Esophagus muscularis mucosa (tissue), 4 donors: Measurements from ENCODE around the gene TSPAN32. TPM values are rescaled to one million over a fixed set of nuclear protein-coding genes. Genes with fewer than 3 reads are reported as not detected.

Experiments
- DNase-seq: peaks from one replicate; pipeline ENCODE4 v3.0.0-alpha.2; 2017; ENCODE audit errors: extremely low spot score
- H3K27ac ChIP-seq, 4 donors: fragments of 200-600 bp; sonication (generic); replicated peaks in 1 of 4; 1 replicate in 3 of 4; 2 replicates in 1 of 4; pipeline ENCODE4 v1.5.1; 2016 to 2019; ENCODE audit warnings: mild to moderate bottlenecking in 1 of 4
- H3K27me3 ChIP-seq, 4 donors: fragments of 200-600 bp; sonication (generic); one replicate each; pipeline versions ENCODE4 v1.5.1 to v1.6.0; 2016 to 2019
- H3K36me3 ChIP-seq, 4 donors: fragments of 200-600 bp; sonication (generic); one replicate each; pipeline ENCODE4 v1.5.1; 2016 to 2019
- H3K4me1 ChIP-seq, 4 donors: fragments of 200-600 bp; sonication (generic); one replicate each; pipeline ENCODE4 v1.5.1; 2016 to 2019
- H3K4me3 ChIP-seq, 4 donors: fragments of 200-600 bp; sonication (generic); 1 replicate in 2 of 4; 2 replicates in 2 of 4; pipeline ENCODE4 v1.5.1; 2016 to 2019; ENCODE audit warnings: mild to moderate bottlenecking in 4 of 4, moderate library complexity in 1 of 4
- H3K9me3 ChIP-seq, 4 donors: fragments of 200-600 bp; sonication (generic); 1 replicate in 3 of 4; 2 replicates in 1 of 4; pipeline ENCODE4 v1.5.1; 2016 to 2019
- EP300 ChIP-seq: sonication (generic); formaldehyde crosslinking; IDR thresholded peaks from one replicate; pipeline ENCODE4 v1.6.1; 2017; ENCODE audit warnings: antibody characterized with exemption
- POLR2A ChIP-seq: fragments of 450-650 bp; IDR thresholded peaks from one replicate; pipeline ENCODE4 v1.6.1; 2017; ENCODE audit warnings: antibody characterized with exemption, moderate library complexity, mild to moderate bottlenecking, low read depth
- POLR2AphosphoS5 ChIP-seq, 2 donors: sonication (generic); formaldehyde crosslinking; IDR thresholded peaks; one replicate each; pipeline ENCODE4 v1.6.1; 2017; ENCODE audit warnings: antibody characterized with exemption in 2 of 2
- WGBS: methylation state at CpG from one replicate; pipeline ENCODE4 v1.1.5; 2018; 5-methylcytosine and 5-hydroxymethylcytosine counted together
- intact Hi-C: fragments of 100-400 bp; cut with DNase I; formaldehyde crosslinking; loops from one replicate; pipeline ENCODE4 v1.15.1; 2023
- total RNA-seq, 4 donors: library from RNA; depleted of rRNA; stranded (reverse); fragments of >200 nt; gene quantifications; one replicate each; pipeline versions ENCODE4 v1.1.0 to v1.2.1, GENCODE V29; 2016
- TF ChIP-seq, protein P1 (sequence below), 3 experiments: fragments of 200-600 bp in 2 of 3; fragments of 450-650 bp in 1 of 3; sonication (generic) in 2 of 3; IDR thresholded peaks; one replicate each; pipeline ENCODE4 v1.5.1; 2017 to 2019; ENCODE audit warnings: antibody characterized with exemption in 3 of 3, mild to moderate bottlenecking in 2 of 3, moderate library complexity in 1 of 3

The TSPAN32 gene
- total RNA-seq, 4 donors from 2014 or later = 0.52 to 3.5 (median 1.2) TPM; not detected in 1

DNA sequence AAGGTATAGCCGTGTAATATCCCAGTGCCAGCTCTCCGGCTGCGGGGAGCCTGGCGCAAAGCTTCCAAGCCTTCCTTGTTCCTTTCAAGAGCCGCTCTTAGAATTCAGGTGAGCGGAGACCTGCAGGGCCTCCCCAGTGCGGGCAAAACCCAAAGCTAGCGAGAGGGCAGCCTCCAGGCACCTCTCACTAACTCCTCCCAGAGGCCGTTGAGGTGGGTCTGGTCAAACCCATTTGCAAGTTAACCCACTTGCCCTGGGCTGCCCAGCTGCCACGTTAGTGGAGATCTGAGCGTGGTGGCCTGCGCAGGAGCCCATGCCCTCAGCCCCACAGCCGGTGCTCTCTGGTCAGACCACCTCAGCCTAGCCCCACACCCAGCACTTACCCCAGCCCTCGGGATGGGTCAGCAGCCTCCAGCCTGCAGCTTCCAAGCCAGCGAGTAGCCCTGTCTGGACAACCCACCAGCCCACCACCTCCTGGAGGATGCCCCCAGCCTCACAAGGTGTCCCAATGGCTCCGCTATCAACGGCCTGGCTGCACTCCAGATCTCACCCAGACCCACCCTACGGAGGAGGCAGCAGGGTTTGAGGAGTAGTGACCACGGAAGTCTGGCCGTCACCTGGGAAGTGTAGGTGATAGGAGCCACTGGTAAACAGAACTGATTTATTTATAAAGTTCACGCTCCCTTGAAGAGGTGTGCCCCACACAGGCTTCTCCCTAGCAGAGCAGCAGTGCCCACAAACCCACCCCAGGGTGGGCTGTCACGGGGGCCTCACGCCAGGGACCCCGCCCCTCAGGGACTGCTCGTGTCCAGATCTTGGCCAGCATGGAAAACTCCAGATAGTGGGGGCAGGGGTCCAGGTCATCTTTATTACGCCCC, 33.7 kb upstream of the TSPAN32 start:
- Histone ChIP-seq H3K4me1 (peaks cover 21 to 30% (median 28%) of the 10 kb centered on the region in 4 donors), H3K9me3 (no peaks in the 10 kb centered on the region), H3K27me3 (peaks cover 0 to 67% (median 35%) of the 10 kb centered on the region in 4 donors), H3K27ac (no peak overlapping the region), H3K36me3 (no peaks in the 10 kb centered on the region), H3K4me3 (peak overlapping the region in 1 of 4 donors; percentile 62)
- DNase-seq = peak; percentile 60
- intact Hi-C loops = no loop called here
- WGBS = 85% methylated on average over 13 of the region's 26 CpGs
- TF ChIP-seq POLR2A (no peak), EP300 (no peak), POLR2AphosphoS5 (IDR thresholded peaks at IDR 0.05) (no peak)
- TF ChIP-seq, protein P1, sequence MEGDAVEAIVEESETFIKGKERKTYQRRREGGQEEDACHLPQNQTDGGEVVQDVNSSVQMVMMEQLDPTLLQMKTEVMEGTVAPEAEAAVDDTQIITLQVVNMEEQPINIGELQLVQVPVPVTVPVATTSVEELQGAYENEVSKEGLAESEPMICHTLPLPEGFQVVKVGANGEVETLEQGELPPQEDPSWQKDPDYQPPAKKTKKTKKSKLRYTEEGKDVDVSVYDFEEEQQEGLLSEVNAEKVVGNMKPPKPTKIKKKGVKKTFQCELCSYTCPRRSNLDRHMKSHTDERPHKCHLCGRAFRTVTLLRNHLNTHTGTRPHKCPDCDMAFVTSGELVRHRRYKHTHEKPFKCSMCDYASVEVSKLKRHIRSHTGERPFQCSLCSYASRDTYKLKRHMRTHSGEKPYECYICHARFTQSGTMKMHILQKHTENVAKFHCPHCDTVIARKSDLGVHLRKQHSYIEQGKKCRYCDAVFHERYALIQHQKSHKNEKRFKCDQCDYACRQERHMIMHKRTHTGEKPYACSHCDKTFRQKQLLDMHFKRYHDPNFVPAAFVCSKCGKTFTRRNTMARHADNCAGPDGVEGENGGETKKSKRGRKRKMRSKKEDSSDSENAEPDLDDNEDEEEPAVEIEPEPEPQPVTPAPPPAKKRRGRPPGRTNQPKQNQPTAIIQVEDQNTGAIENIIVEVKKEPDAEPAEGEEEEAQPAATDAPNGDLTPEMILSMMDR (IDR thresholded peaks at IDR 0.05) = no peak

DNA sequence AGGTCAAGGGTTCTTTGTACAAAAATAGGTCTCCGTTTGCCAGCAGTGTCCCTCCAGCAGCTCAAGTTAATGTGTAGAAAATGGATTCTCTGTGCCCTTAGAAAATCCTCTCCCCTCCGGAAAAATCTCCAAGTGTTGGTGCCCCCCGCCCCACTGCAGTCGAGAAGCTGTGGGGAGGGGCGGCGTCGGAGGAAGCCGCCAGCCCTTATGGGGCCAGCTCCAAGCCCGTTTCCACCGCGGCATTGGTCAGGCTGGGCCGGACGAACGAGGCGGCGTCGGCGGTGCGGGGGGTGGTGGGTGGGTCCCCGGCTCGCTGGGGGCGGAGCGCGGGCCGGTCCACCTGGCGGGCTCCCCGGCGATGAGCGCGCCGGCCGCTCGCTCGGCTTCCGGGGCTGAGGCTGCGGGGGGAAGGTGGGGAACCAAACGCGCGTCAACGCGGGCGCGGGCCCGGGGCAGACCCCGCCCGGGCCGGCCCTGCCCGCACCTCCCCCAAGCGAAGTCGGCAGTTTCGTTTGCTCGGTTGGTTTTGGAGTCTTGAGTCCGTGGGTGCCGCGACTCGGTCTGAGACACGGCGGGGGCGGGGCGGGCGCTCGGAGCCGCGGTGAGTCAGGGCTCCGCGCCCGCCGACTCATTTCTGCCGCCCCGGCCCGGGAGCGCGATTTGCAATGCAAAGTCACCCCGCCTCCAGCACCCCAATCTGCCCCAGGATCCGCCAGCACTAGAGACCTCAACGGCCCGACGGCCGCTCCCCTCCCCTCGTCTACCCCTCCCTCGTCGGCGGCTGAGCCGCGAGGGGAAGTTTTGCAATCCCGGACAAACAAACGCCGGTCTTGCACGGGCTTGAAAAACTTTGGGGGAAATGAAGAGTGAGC, 32.8 kb upstream of the TSPAN32 start:
- intact Hi-C loops = no loop called here

DNA sequence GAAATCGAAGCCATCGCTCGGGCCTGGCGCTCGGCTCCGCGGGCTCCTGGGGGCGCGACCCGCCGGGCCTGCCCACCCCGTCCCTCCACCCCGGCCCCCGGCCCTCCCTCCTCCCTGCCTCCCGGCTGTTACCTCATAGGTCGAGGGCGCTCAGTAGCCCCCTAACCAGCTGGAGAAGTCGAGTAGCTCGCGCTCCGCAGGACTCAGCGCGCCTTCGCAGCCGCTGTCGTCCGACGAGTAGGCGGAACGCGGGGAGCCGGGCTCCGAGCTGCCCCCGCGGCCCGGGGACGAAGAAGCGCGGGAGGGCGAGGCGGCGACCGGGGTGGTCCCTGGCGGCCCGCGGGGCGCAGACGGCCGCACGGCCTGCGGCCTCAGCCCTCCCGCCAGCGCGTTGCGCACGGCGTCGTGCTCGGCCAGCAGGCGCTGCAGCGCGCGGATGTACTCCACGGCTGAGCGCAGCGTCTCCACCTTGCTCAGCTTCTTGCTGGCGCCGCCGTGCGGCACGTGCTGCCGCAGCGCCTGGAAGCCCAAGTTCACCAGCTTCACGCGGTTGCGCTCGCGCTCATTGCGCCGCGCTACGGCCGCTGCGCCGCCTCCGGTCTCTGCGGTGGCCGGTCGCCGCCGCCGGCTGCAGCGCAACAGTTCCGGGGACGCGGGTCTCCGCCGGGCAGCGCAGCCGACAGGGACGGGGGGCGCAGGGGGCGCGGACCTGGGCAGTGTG, 32.1 kb upstream of the TSPAN32 start:
- Histone ChIP-seq H3K4me1 (peaks cover 21 to 30% (median 28%) of the 10 kb centered on the region in 4 donors), H3K4me3 (peak overlapping the region; percentile 51 to 62 (median 54)), H3K27ac (peak overlapping the region in 2 of 4 donors; percentile 27 to 57), H3K9me3 (no peaks in the 10 kb centered on the region), H3K36me3 (no peaks in the 10 kb centered on the region), H3K27me3 (peaks cover 0 to 77% (median 35%) of the 10 kb centered on the region in 4 donors)
- TF ChIP-seq, protein P1 (IDR thresholded peaks at IDR 0.05) = no peak
- TF ChIP-seq EP300 (no peak), POLR2AphosphoS5 (IDR thresholded peaks at IDR 0.05) (no peak)
- DNase-seq = peak; percentile 57
- intact Hi-C loops = no loop called here
- WGBS = 0% methylated on average over 9 of the region's 104 CpGs

More for the DNA sequence above, 32.8 kb upstream of the TSPAN32 start:
- Histone ChIP-seq H3K27ac (peak overlapping the region in 2 of 4 donors; percentile 27 to 57), H3K27me3 (peaks cover 0 to 75% (median 35%) of the 10 kb centered on the region in 4 donors), H3K4me3 (peak overlapping the region; percentile 51 to 62 (median 54)), H3K36me3 (no peaks in the 10 kb centered on the region), H3K4me1 (peaks cover 21 to 30% (median 28%) of the 10 kb centered on the region in 4 donors), H3K9me3 (no peaks in the 10 kb centered on the region)
- peak; percentile 91 for DNase-seq
- TF ChIP-seq POLR2A (no peak), EP300 (no peak), POLR2AphosphoS5 (IDR thresholded peaks at IDR 0.05) (no peak)
- TF ChIP-seq, protein P1 (IDR thresholded peaks at IDR 0.05) = no peak
- WGBS = 11% methylated on average over 7 of the region's 89 CpGs

GRCh38 chr11:2270322-2271076, 31.3 kb upstream of the TSPAN32 start, which contains the start of gene ASCL2:
TSS of gene ASCL2 (minus strand) at chr11:2270588. CDS start at chr11:2270332, 256 bp downstream.
- Histone ChIP-seq H3K9me3 (no peaks in the 10 kb centered on the region), H3K27me3 (peaks cover 0 to 80% (median 35%) of the 10 kb centered on the region in 4 donors), H3K36me3 (no peaks in the 10 kb centered on the region), H3K27ac (peak within 1 kb of the TSS in 2 of 4 donors; percentile 27 to 57), H3K4me3 (peak within 1 kb of the TSS; percentile 51 to 62 (median 54)), H3K4me1 (peaks cover 21 to 30% (median 28%) of the 10 kb centered on the region in 4 donors)
- TF ChIP-seq POLR2AphosphoS5 (IDR thresholded peaks at IDR 0.05) (no peak), EP300 (no peak), POLR2A (no peak)
- TF ChIP-seq, protein P1 (IDR thresholded peaks at IDR 0.05) = no peak
- intact Hi-C loops = no loop called here
- peak; percentile 72 for DNase-seq
- WGBS = under 1% methylated on average over 20 of the region's 89 CpGs
